Trophoblast cell (in vitro differentiated cells and primary cell): ENCODE measurements around the gene KCNRG. TPM values are rescaled to one million over a fixed set of nuclear protein-coding genes. Genes with fewer than 3 reads are reported as not detected.

Experiments
- DNase-seq, 2 donors: peaks; one replicate each; pipeline ENCODE4 v3.0.0-alpha.2; 2016
- H2AFZ ChIP-seq: 2 replicates; pipeline ENCODE4 v1.6.1; 2013; ENCODE audit warnings: low read length, moderate library complexity, mild to moderate bottlenecking; ENCODE audit not compliant: insufficient read depth, poor library complexity
- H2AK5ac ChIP-seq: 2 replicates; pipeline ENCODE4 v1.6.1; 2013; ENCODE audit warnings: mild to moderate bottlenecking, low read length
- H2BK120ac ChIP-seq: 2 replicates; pipeline ENCODE4 v1.6.1; 2013; ENCODE audit warnings: low read length, mild to moderate bottlenecking, moderate library complexity; ENCODE audit not compliant: insufficient read depth, poor library complexity
- H2BK12ac ChIP-seq: 2 replicates; pipeline ENCODE4 v1.6.1; 2013; ENCODE audit warnings: mild to moderate bottlenecking, low read length, moderate library complexity
- H2BK5ac ChIP-seq: 2 replicates; pipeline ENCODE4 v1.6.1; 2013; ENCODE audit warnings: low read length, low read depth, moderate library complexity, mild to moderate bottlenecking; ENCODE audit not compliant: poor library complexity
- H3K14ac ChIP-seq: 2 replicates; pipeline ENCODE4 v1.6.1; 2013; ENCODE audit warnings: mild to moderate bottlenecking, low read length
- H3K18ac ChIP-seq: 2 replicates; pipeline ENCODE4 v1.6.1; 2013; ENCODE audit warnings: mild to moderate bottlenecking, low read length
- H3K23ac ChIP-seq: 2 replicates; pipeline ENCODE4 v1.6.1; 2013; ENCODE audit warnings: low read length
- H3K27ac ChIP-seq: 2 replicates; pipeline ENCODE4 v1.5.1; 2013; ENCODE audit warnings: low read depth, mild to moderate bottlenecking, inconsistent platforms, low read length, moderate library complexity
- H3K27me3 ChIP-seq: 2 replicates; pipeline ENCODE4 v1.6.1; 2013; ENCODE audit warnings: inconsistent platforms, mild to moderate bottlenecking, low read length, moderate library complexity; ENCODE audit not compliant: insufficient read depth
- H3K36me3 ChIP-seq, 2 experiments: 1 replicate in 1 of 2; 2 replicates in 1 of 2; pipeline ENCODE4 v1.6.1; 2013; ENCODE audit warnings: low read length in 2 of 2, mild to moderate bottlenecking in 2 of 2, moderate library complexity in 1 of 2; ENCODE audit not compliant: insufficient read depth in 2 of 2, control insufficient read depth in 1 of 2
- H3K4ac ChIP-seq: 2 replicates; pipeline ENCODE4 v1.6.1; 2013; ENCODE audit warnings: low read depth, mild to moderate bottlenecking, low read length, moderate library complexity
- H3K4me1 ChIP-seq, 2 experiments: 1 replicate in 1 of 2; 2 replicates in 1 of 2; pipeline ENCODE4 v1.6.1; 2013; ENCODE audit warnings: low read length in 2 of 2, mild to moderate bottlenecking in 2 of 2, moderate library complexity in 1 of 2; ENCODE audit not compliant: insufficient read depth in 2 of 2, control insufficient read depth in 1 of 2
- H3K4me2 ChIP-seq: 2 replicates; pipeline ENCODE4 v1.6.1; 2013; ENCODE audit warnings: inconsistent platforms, mild to moderate bottlenecking, low read length, moderate library complexity
- H3K4me3 ChIP-seq: 2 replicates; pipeline ENCODE4 v1.5.1; 2013; ENCODE audit warnings: mild to moderate bottlenecking, low read depth, low read length, inconsistent platforms
- H3K79me1 ChIP-seq: one replicate; pipeline ENCODE4 v1.6.1; 2013; ENCODE audit warnings: low read length
- H3K79me2 ChIP-seq: 2 replicates; pipeline ENCODE4 v1.6.1; 2013; ENCODE audit warnings: low read length, mild to moderate bottlenecking; ENCODE audit not compliant: control insufficient read depth, insufficient read depth, poor library complexity
- H3K9ac ChIP-seq: 2 replicates; pipeline ENCODE4 v1.6.1; 2013; ENCODE audit warnings: mild to moderate bottlenecking, low read length
- H3K9me3 ChIP-seq: 2 replicates; pipeline ENCODE4 v1.6.1; 2013; ENCODE audit warnings: low read depth, mild to moderate bottlenecking, control low read depth, inconsistent platforms, low read length; ENCODE audit not compliant: insufficient read depth
- H4K12ac ChIP-seq: 2 replicates; pipeline ENCODE4 v1.6.1; 2013; ENCODE audit warnings: low read depth, mild to moderate bottlenecking, low read length, moderate library complexity
- H4K8ac ChIP-seq: 2 replicates; pipeline ENCODE4 v1.6.1; 2013; ENCODE audit warnings: low read depth, mild to moderate bottlenecking, low read length, moderate library complexity
- H4K91ac ChIP-seq: one replicate; pipeline ENCODE4 v1.6.1; 2013; ENCODE audit warnings: low read depth, mild to moderate bottlenecking, low read length, moderate library complexity
- WGBS: extraction: QIAGEN DNeasy Blood & Tissue Kit; methylation state at CpG from one replicate; pipeline ENCODE4 v1.1.7; 2013; ENCODE audit warnings: missing lambda C conversion rate; ENCODE audit not compliant: insufficient read length, insufficient coverage; ENCODE audit errors: extremely low coverage; 5-methylcytosine and 5-hydroxymethylcytosine counted together
- polyA plus RNA-seq: library from polyadenylated mRNA; stranded (reverse); fragments of 200-250 nt; gene quantifications from 2 replicates; pipeline ENCODE4 v1.2.3, GENCODE V29; 2013

KCNRG gene, protein sequence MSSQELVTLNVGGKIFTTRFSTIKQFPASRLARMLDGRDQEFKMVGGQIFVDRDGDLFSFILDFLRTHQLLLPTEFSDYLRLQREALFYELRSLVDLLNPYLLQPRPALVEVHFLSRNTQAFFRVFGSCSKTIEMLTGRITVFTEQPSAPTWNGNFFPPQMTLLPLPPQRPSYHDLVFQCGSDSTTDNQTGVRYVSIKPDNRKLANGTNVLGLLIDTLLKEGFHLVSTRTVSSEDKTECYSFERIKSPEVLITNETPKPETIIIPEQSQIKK
- polyA plus RNA-seq: 1.2 and 1.4 TPM in 2 replicates

DNA sequence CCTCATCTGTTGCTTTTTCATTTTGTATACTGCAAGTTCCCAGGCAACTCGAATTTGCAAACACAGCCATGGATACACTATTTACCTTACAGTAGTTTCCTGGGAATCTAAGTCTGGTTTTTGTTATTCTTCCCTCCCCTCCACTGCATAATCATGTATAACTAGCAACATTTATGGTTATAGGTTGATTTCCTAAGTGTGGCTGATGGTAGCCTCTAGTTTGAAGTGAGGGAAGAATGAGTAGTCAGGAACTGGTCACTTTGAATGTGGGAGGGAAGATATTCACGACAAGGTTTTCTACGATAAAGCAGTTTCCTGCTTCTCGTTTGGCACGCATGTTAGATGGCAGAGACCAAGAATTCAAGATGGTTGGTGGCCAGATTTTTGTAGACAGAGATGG lies at the start of gene KCNRG:
Gene KCNRG (plus strand): TSS at position 187 of the 400 bp plus-strand sequence. CDS start 50 bp downstream, at position 237.
- Histone ChIP-seq H4K12ac (no peak within 1 kb of the TSS), H3K9me3 (no peaks in the 10 kb centered on the region), H3K23ac (no peak within 1 kb of the TSS), H2AK5ac (no peak within 1 kb of the TSS), H4K91ac (no peak within 1 kb of the TSS), H3K4me1 (no peaks in the 10 kb centered on the region), H3K79me1 (no peaks in the 10 kb centered on the region), H3K27ac (no peak within 1 kb of the TSS), H3K4me2 (no peak within 1 kb of the TSS), H3K14ac (no peak within 1 kb of the TSS), H3K36me3 (peaks cover 10 to 22% of the 10 kb centered on the region in 2 experiments), H3K18ac (no peak within 1 kb of the TSS), H2BK5ac (no peak within 1 kb of the TSS), H3K4ac (no peak within 1 kb of the TSS), H3K4me3 (no peak within 1 kb of the TSS), H3K9ac (no peak within 1 kb of the TSS), H2AFZ (no peak within 1 kb of the TSS), H2BK120ac (no peak within 1 kb of the TSS), H4K8ac (no peak within 1 kb of the TSS), H2BK12ac (no peak within 1 kb of the TSS), H3K27me3 (no peaks in the 10 kb centered on the region), H3K79me2 (no peaks in the 10 kb centered on the region)
- WGBS: no CpG with 5 or more reads among the region's 5 CpGs
- DNase-seq: no peak

DNA sequence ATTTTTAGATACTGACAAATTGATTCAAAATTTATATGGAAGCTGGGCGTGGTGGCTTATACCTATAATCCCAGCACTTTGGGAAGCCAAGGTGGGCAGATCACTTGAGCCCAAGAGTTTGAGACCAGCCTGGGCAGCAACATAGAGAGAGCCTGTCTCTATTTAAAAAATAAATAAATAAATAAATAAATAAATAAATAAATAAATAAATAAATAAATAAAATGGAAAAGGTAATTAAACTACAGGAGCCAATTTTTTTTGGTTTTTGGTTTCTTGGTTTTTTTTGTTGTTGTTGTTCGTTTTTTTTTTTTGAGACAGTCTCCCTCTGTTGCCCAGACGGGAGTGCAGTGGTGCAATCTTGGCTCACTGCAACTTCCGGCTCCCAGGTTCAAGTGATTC lies 47.8 kb upstream of the KCNRG start:
- no peak overlapping the region for H3K23ac ChIP-seq
- no peak overlapping the region for H3K4ac ChIP-seq
- no peaks in the 10 kb centered on the region for H3K4me1 ChIP-seq
- H3K27ac ChIP-seq: no peak overlapping the region
- H2BK120ac ChIP-seq: no peak overlapping the region
- no peak overlapping the region for H3K4me3 ChIP-seq
- H3K4me2 ChIP-seq: no peak overlapping the region
- WGBS: no CpG with 5 or more reads among the region's 4 CpGs
- H4K12ac ChIP-seq: no peak overlapping the region
- no peak overlapping the region for H4K8ac ChIP-seq
- H3K79me2 ChIP-seq: no peaks in the 10 kb centered on the region
- H4K91ac ChIP-seq: no peak overlapping the region
- H3K9me3 ChIP-seq: no peaks in the 10 kb centered on the region
- H3K9ac ChIP-seq: no peak overlapping the region
- H3K27me3 ChIP-seq: no peaks in the 10 kb centered on the region
- no peak overlapping the region for H3K18ac ChIP-seq
- no peak overlapping the region for H2AFZ ChIP-seq
- no peak overlapping the region for H3K14ac ChIP-seq
- no peak overlapping the region for H2AK5ac ChIP-seq
- H2BK12ac ChIP-seq: no peak overlapping the region
- no peaks in the 10 kb centered on the region for H3K36me3 ChIP-seq
- no peaks in the 10 kb centered on the region for H3K79me1 ChIP-seq
- H2BK5ac ChIP-seq: no peak overlapping the region
- DNase-seq: no peak

DNA sequence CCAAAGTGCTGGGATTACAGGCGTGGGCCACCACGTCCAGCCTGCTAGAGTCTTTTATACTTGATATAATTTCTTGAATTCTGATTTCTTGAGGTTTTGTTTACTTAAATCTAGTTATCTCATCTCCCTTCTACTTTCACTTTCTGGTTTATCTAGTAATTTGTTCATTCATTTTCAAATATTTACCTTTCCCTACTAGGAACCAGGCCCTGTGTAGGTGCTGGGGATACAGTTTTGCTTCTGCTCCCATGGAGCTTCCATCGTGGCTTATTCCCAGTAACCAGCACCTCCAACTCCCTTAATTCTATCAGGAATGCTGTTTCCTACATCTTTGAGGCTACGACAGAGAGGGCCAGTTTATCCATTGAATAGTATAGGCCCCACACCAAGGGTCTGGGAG lies 42.5 kb upstream of the KCNRG start:
- H3K4me3 ChIP-seq: no peak overlapping the region
- no peak overlapping the region for H2BK5ac ChIP-seq
- no peak overlapping the region for H2BK120ac ChIP-seq
- no peak overlapping the region for H3K4ac ChIP-seq
- H4K91ac ChIP-seq: no peak overlapping the region
- H3K4me2 ChIP-seq: no peak overlapping the region
- H3K36me3 ChIP-seq: no peaks in the 10 kb centered on the region
- no peak overlapping the region for H3K18ac ChIP-seq
- no peak overlapping the region for H2BK12ac ChIP-seq
- H4K12ac ChIP-seq: no peak overlapping the region
- H3K79me2 ChIP-seq: no peaks in the 10 kb centered on the region
- H3K23ac ChIP-seq: no peak overlapping the region
- no peaks in the 10 kb centered on the region for H3K9me3 ChIP-seq
- H2AFZ ChIP-seq: no peak overlapping the region
- no peak for DNase-seq
- no CpG with 5 or more reads among the region's 4 CpGs for WGBS
- H3K9ac ChIP-seq: no peak overlapping the region
- H3K14ac ChIP-seq: no peak overlapping the region
- H4K8ac ChIP-seq: no peak overlapping the region
- H2AK5ac ChIP-seq: no peak overlapping the region
- H3K79me1 ChIP-seq: no peaks in the 10 kb centered on the region
- no peaks in the 10 kb centered on the region for H3K4me1 ChIP-seq
- no peak overlapping the region for H3K27ac ChIP-seq
- no peaks in the 10 kb centered on the region for H3K27me3 ChIP-seq

DNA sequence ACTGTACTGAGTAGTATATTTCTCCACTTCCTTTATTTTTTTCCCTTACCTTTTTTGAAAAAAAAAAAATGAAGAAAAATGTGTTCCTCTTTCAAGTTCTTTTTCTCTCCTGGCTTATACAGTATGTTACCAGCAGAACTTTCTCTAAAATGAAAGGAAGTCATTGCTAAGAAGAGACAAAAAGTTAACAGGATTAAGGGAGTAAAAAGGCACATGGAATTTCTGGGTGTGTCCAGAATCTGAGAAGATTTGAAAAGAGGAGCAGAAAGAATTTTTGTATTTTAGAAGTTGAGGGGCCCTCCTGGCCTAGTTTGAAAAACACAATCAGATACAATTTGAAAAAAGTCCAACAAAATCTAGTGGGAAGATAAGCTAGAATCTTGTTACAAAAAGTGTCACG lies 39.4 kb upstream of the KCNRG start:
- Histone ChIP-seq H2BK120ac (no peak overlapping the region), H4K91ac (no peak overlapping the region), H3K79me2 (no peaks in the 10 kb centered on the region), H2BK5ac (no peak overlapping the region), H3K4me3 (no peak overlapping the region), H2AFZ (no peak overlapping the region), H3K79me1 (no peaks in the 10 kb centered on the region), H3K14ac (no peak overlapping the region), H3K4me2 (no peak overlapping the region), H3K36me3 (no peaks in the 10 kb centered on the region), H2BK12ac (no peak overlapping the region), H3K9me3 (no peaks in the 10 kb centered on the region), H3K4ac (no peak overlapping the region), H3K18ac (no peak overlapping the region), H3K27me3 (no peaks in the 10 kb centered on the region), H3K4me1 (no peaks in the 10 kb centered on the region), H4K12ac (no peak overlapping the region), H2AK5ac (no peak overlapping the region), H4K8ac (no peak overlapping the region), H3K27ac (no peak overlapping the region), H3K23ac (no peak overlapping the region), H3K9ac (no peak overlapping the region)
- DNase-seq: no peak
- no CpG with 5 or more reads among the region's 1 CpG for WGBS
